Pancreas (tissue), 10 donors: ENCODE data around the gene CEP78. TPM values are rescaled to one million over a fixed set of nuclear protein-coding genes. Genes with fewer than 3 reads are reported as not detected.

Experiments
- ATAC-seq, 4 donors: fragments of 200-7000 bp; cut with Tn5 transposase; one replicate each; pipeline versions ENCODE4 v1.8.0 to v1.9.1; 2020; ENCODE audit warnings: mild to moderate bottlenecking in 4 of 4, moderate library complexity in 4 of 4
- DNase-seq, 6 donors: peaks; one replicate each; pipeline ENCODE4 v3.0.0-alpha.2; 2020
- FAIRE-seq: peaks from 2 replicates; lab custom pipeline; 2012; peaks lifted over from hg19 to GRCh38; lab: Jason Lieb, UNC
- H3K27ac ChIP-seq, 4 donors: fragments of 200-600 bp; sonication (generic); 1 replicate in 3 of 4; 2 replicates in 1 of 4; pipeline versions ENCODE4 v1.5.0 to v1.8.0; 2020
- H3K27me3 ChIP-seq, 4 donors: fragments of 200-600 bp; one replicate each; pipeline ENCODE4 v1.8.0; 2021
- H3K36me3 ChIP-seq, 3 donors: fragments of 200-600 bp; sonication (generic) in 1 of 3; one replicate each; pipeline versions ENCODE4 v1.5.0 to v1.8.0; 2020 to 2021
- H3K4me1 ChIP-seq, 3 donors: fragments of 200-600 bp; one replicate each; pipeline ENCODE4 v1.8.0; 2021
- H3K4me3 ChIP-seq, 4 donors: fragments of 200-600 bp; sonication (generic) in 2 of 4; one replicate each; pipeline versions ENCODE4 v1.5.0 to v1.8.0; 2020 to 2021
- H3K9me3 ChIP-seq, 4 donors: fragments of 200-600 bp; one replicate each; pipeline ENCODE4 v1.8.0; 2021
- WGBS, 2 donors: extraction: QIAGEN DNeasy Blood & Tissue Kit; methylation state at CpG; one replicate each; pipeline ENCODE4 v1.1.7; 2013; 5-methylcytosine and 5-hydroxymethylcytosine counted together
- intact Hi-C, 3 donors: fragments of 100-400 bp; cut with DNase I; formaldehyde crosslinking; loops; one replicate each; pipeline versions ENCODE4 v1.11.1 to v1.14.2; 2022
- polyA plus RNA-seq, 2 donors: library from polyadenylated mRNA; stranded (reverse); fragments of 200-250 nt; gene quantifications; one replicate each; pipeline ENCODE4 v1.2.3, GENCODE V29; 2013
- total RNA-seq, 6 donors: library from RNA; stranded (reverse); fragmentation: NEBNext Ultra II Directional in 4 of 6; extraction: Animal tissue kit (Norgen Biotek cat#: 25700) in 4 of 6; gene quantifications; one replicate each; pipeline versions ENCODE4 v1.2.1 to v1.2.4, GENCODE V29; 2021 to 2023
- TF ChIP-seq, protein P1 (sequence below), 4 donors: fragments of 200-600 bp; sonication (generic) in 3 of 4; IDR thresholded peaks; one replicate each; pipeline versions ENCODE4 v1.5.0 to v1.8.0; 2021; ENCODE audit warnings: antibody characterized with exemption in 4 of 4
- donor health status: healthy with polysubstance abuse.
- donor health status: DM: no; HTN: no; CAD: no; lungs with moderate emphysema.
- donor health status: DM: no; HTN: no; CAD: no.
- donor health status: control.
- donor health status: control.
- donor health status: Bipolar disorder and iron deficiency.
- donor health status: DM: yes; HTN: yes; CAD: no.
- donor health status: DM: no; HTN: no; CAD: no.
- donor health status: DM: no; HTN: no; CAD: no.
- donor health status: DM: yes; HTN: yes; CAD: no.

The CEP78 gene
- total and polyA plus RNA-seq, 8 donors, result 3.3 to 6.5 (median 5.2) TPM

DNA sequence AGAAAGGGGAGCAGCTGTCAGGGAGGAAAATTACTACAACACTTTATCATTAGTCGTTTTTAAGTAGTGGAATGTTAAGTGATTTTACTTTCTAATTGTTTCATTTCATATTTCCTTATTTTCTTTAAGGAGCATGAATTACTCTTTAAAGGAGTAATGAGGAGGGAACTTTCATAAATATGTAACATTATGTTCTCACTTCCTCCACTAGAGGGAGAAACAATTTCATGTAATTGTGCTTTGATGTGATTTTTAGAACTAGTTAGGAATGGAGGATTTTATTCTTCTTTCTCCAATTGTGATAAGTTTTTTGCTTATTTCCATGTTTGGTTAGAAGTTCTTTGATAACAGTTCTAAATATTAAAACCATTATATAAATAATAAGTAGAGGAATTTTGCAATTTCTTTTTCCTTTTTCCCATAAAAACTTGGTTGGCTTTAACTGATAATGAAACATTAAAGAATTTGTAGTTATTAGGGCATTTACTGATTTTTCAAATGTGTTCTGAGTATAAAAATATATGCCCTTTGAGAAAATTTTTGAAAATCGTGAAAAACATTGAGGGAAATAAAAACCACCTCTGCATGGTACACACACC, 25.6 kb downstream of the CEP78 start:
- intact Hi-C loops, result loop anchor here in 2 of 3 donors (5.0 kb wide), 2 partner anchors 106 to 116 kb away; no protein-coding TSS in a partner anchor
- TF ChIP-seq, protein P1, sequence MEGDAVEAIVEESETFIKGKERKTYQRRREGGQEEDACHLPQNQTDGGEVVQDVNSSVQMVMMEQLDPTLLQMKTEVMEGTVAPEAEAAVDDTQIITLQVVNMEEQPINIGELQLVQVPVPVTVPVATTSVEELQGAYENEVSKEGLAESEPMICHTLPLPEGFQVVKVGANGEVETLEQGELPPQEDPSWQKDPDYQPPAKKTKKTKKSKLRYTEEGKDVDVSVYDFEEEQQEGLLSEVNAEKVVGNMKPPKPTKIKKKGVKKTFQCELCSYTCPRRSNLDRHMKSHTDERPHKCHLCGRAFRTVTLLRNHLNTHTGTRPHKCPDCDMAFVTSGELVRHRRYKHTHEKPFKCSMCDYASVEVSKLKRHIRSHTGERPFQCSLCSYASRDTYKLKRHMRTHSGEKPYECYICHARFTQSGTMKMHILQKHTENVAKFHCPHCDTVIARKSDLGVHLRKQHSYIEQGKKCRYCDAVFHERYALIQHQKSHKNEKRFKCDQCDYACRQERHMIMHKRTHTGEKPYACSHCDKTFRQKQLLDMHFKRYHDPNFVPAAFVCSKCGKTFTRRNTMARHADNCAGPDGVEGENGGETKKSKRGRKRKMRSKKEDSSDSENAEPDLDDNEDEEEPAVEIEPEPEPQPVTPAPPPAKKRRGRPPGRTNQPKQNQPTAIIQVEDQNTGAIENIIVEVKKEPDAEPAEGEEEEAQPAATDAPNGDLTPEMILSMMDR (IDR thresholded peaks at IDR 0.05), result peak; percentile 27 to 59 (median 46)
- H3K27me3 ChIP-seq, result no peaks in the 10 kb centered on the region
- no peaks in the 10 kb centered on the region for H3K9me3 ChIP-seq
- ATAC-seq, result peak; percentile 70 to 81 (median 78)
- peaks cover 5 to 15% (median 12%) of the 10 kb centered on the region in 3 donors for H3K4me1 ChIP-seq
- no peak overlapping the region for H3K4me3 ChIP-seq
- WGBS, 2 donors, result 23 to 25% methylated on average over 2 of the region's 2 CpGs
- no peak overlapping the region for H3K27ac ChIP-seq
- no peaks in the 10 kb centered on the region for H3K36me3 ChIP-seq
- no peak for DNase-seq
- FAIRE-seq, result peak; percentile 94

DNA sequence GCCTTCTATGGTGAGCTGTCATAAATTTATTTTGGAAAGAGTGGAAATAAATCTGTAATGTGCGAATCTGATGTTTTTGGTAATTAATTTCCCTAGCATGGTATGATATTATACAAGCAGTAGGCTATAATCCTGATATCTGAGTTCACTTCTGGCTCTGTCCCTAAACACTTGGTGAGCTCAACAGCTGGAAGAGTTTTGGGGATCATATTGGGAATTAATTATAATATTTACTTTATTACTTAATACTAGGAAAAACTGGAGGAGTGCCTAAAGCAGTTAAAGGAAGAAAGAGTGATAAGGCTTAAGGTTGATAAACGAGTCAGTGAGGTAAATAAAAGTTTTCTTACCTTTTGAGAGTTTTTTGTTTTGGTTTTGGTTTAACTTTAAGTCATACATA, 26.8 kb downstream of the CEP78 start:
- WGBS, 2 donors, result 37 to 38% methylated on average over 2 of the region's 2 CpGs
- TF ChIP-seq, protein P1 (IDR thresholded peaks at IDR 0.05), result no peak
- H3K36me3 ChIP-seq, result no peaks in the 10 kb centered on the region
- peaks cover 5 to 15% (median 12%) of the 10 kb centered on the region in 3 donors for H3K4me1 ChIP-seq
- FAIRE-seq, result no peak
- no peaks in the 10 kb centered on the region for H3K9me3 ChIP-seq
- no peak overlapping the region for H3K4me3 ChIP-seq
- DNase-seq, result no peak
- peak; percentile 66 to 75 (median 68) for ATAC-seq
- H3K27me3 ChIP-seq, result no peaks in the 10 kb centered on the region
- H3K27ac ChIP-seq, result no peak overlapping the region
- intact Hi-C loops, result loop anchor here in 2 of 3 donors (5.0 kb wide), 2 partner anchors 105 to 115 kb away; no protein-coding TSS in a partner anchor

DNA sequence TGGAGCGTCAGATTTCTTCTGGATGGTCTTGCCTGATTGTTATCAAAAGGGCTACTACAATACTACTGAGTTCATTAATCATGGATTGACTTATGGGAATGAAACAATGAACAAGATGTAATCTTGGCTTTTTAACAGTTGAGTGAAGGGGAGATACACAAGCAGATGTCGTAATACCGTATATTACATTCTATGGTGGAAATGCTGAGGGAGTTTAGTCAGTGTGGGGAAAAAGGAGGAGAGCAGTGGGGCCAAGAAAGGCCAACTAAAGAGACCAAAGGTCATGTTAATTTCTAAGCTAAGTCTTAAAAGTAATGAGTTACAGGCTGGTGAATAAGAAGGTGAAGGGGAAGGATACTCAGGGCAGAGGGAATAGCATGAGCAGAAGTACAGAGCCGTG, 32.0 kb downstream of the CEP78 start:
- no peak overlapping the region for H3K27ac ChIP-seq

DNA sequence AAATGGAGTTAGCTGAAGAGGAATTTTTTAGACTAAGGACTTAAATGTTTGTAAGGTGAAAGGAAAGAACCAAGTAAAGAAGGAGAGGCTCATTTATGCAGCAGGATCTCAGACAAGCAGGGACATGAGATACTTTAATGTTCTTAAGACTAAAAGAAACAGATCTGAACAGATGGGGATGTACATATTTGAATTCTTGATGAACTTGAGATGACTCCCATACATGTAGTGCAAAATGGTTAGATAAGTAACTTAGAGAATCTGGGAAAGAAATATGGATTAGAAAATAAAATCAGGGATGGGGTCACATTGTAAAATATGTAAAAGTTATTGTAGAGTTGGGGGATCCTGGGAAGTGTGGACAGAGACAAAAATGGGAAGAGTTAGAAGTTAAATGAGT, 33.9 kb downstream of the CEP78 start:
- intact Hi-C loops, result no loop called here
- TF ChIP-seq, protein P1 (IDR thresholded peaks at IDR 0.05), result no peak
- DNase-seq (no peak), FAIRE-seq (no peak), ATAC-seq (no peak)
- no peaks in the 10 kb centered on the region for H3K36me3 ChIP-seq
- no peak overlapping the region for H3K27ac ChIP-seq
- no peaks in the 10 kb centered on the region for H3K4me1 ChIP-seq
- no peak overlapping the region for H3K4me3 ChIP-seq
- H3K9me3 ChIP-seq, result no peaks in the 10 kb centered on the region
- H3K27me3 ChIP-seq, result no peaks in the 10 kb centered on the region

More for the DNA sequence above, 32.0 kb downstream of the CEP78 start:
- Histone ChIP-seq H3K4me1 (peaks cover 0 to 4% (median under 1%) of the 10 kb centered on the region in 3 donors), H3K27me3 (no peaks in the 10 kb centered on the region), H3K4me3 (no peak overlapping the region), H3K36me3 (no peaks in the 10 kb centered on the region), H3K9me3 (no peaks in the 10 kb centered on the region)
- intact Hi-C loops, result no loop called here
- no peak for ATAC-seq
- DNase-seq, result no peak
- no peak for FAIRE-seq
- TF ChIP-seq, protein P1 (IDR thresholded peaks at IDR 0.05), result no peak
- WGBS, 2 donors, result 93% methylated on average over 4 of the region's 4 CpGs

DNA sequence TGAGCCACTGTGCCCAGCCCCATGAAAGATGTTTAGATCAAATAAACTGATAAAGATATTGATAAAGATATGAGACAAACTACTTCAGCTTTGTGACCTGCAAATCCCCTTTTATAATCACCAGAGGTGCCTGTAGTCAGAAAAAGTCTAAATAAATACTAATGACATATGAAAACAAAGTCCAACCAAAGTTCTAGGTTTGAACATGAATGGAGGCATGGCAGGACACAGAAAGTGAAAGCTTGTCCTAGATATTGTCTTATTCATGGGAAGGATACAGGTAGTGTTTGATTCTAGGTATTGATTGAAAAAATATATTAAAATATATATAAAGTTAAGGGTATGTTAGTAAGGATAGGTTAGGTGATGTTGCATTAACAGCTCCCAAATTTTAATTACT, 36.4 kb downstream of the CEP78 start:
- Histone ChIP-seq H3K9me3 (no peaks in the 10 kb centered on the region), H3K36me3 (no peaks in the 10 kb centered on the region), H3K4me1 (peaks cover 0 to 3% (median under 1%) of the 10 kb centered on the region in 3 donors), H3K27ac (no peak overlapping the region), H3K4me3 (no peak overlapping the region), H3K27me3 (no peaks in the 10 kb centered on the region)
- no peak for DNase-seq
- intact Hi-C loops, result no loop called here
- TF ChIP-seq, protein P1 (IDR thresholded peaks at IDR 0.05), result no peak
- ATAC-seq, result no peak
- FAIRE-seq, result no peak
